Measurements from ENCODE around the gene ADAMTS12.

The ADAMTS12 gene

DNA sequence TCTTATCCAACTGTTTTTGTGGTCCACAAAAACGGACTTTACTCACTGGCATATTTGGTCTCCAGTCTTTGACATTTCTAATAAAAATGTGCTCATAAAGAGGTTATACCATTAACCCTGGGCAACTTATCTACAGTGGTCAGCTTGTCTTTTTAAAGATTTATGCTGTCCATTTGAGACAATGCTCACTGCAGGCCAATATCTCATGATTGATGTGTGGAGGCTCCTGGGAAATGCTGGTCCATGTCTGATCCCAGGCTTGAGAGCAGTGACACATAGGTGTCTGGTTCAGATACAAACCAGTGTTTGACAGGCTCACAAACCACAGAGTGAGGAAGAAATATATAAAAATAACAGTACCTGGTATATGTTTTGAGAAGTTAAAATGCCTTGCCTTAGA lies 270.3 kb downstream of the ADAMTS12 start:
- in situ Hi-C loops (cut with MboI; ENCODE audit: low sequenced_read_pairs), result no loop called here

DNA sequence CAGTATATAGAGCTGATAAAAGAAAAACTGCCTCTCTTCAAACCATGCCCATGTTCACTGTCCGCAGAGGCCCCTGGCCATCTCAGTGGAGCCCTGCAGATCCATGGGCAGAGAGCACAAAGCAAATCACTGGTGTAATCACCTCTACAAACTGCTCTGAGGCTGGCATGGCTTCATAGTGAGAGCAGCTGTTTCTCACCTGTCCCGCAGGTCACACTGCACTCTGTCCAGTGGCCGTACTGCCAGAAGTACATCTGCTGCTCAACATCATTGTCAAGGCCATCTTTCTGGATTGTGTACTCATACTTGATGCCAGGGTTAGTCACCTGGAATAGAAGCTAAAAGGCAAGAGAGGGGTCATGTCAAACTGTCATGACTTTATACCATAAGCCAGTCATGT lies 277.8 kb downstream of the ADAMTS12 start:
- in situ Hi-C loops (cut with MboI; ENCODE audit: low sequenced_read_pairs), result no loop called here

DNA sequence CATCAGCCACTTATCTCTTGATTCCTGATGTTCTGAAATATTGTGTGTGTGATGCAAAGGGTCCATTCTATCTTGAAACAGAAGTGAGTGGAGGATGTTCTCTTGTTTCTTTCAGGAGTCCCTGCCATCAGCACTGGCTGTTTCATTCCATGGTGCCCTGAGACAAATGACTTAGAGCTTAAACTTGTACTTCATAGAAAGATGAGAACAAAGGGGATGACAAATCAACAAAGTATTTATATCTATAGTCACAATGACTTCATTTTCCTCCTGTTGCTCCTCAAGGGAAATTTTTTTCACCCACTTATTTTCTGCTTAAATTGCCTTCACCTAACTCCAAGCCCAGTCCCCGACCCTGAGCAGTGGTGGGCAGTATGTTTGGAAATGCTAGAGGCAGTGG lies 279.4 kb downstream of the ADAMTS12 start:
- in situ Hi-C loops (cut with MboI; ENCODE audit: low sequenced_read_pairs), result no loop called here

DNA sequence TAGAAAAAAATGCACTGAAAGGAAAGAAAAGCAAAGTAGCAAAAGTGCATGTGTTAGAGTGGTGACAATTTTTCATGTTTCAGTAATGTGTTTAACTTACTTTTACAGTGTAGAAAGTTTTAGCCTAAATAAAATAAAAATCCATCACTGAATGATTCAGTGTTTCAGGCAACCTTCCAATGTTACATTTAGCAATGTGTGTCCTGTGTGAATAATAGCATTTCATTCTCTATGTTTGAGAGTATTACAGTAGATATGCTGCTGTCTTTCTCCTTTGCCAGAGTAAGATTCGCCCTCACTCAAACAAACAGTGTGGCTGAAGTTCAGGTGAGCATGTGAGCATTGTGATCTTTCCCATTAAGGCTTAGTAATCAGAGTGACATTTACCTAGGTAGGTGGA lies 279.9 kb downstream of the ADAMTS12 start:
- in situ Hi-C loops (cut with MboI; ENCODE audit: low sequenced_read_pairs), result no loop called here

DNA sequence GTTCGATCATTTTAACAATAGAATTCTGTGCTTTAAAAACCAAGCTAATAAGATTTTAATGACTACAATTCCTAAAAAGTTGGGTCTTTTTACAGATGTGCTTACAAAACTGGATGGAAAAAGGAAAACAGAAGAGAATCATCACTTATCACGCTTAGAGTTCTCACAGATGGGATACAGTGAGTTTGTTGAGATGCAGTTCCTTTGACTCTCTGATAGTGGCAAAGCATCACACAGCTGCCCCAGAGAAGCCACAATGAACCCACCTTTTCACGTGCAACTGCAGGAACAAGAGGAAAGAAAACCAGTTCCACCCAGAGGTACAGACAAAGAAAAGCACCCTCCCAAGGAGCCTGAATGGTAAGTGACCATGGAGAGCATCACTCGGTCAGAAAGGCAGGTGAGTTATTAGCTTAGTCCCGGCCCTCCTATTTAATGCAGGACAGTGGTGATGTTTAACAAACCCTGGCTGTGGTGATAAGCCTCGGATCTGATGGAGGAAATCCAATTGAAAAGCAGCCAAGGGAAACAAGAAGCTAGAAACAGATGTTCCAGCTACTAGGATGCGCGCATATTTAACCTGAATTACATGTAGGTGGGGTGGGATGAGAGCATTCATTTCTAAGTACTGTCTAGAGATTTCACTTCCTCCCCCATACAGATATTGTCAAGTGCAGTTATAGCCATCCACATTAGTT lies 283.3 kb downstream of the ADAMTS12 start:
- in situ Hi-C loops (cut with MboI; ENCODE audit: low sequenced_read_pairs), result no loop called here

DNA sequence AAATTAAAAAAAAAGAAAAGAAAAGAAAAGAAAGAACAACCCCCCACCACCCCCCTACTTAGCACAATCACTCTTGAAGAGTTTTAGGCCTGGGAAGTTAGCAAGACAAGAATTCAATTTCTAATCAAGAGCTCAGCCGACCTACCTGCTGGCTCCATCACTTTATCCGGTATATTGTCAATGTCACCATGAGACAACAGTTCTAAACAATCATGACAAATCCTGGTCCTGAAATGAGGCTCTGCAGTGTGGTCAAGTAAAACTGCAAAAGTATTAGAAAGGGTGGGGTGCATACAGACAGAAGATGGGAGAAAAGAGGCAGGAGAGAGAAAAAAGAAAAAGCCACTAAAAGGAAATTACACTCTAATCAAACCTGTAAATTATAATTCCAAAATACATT lies 287.3 kb downstream of the ADAMTS12 start:
- in situ Hi-C loops (cut with MboI; ENCODE audit: low sequenced_read_pairs), result no loop called here

DNA sequence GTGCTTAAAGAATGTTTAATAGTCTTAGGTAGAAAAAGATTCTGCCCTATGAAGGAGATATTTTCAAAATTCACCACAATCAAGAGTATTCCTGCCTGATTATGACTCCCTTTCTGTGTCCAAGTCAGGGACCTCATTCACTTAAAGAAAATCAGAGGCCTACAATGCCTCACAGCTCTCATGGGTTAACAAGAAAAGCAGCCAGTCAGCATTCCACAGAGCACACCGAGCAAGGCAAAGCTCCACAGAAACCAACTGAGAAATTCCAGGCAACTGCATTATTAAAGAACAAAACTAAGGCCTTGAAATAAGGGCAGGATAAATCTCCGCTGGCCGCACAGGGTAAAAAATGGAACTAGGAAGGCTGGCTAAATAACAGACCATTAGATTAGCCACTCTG lies 289.9 kb downstream of the ADAMTS12 start:
- in situ Hi-C loops (cut with MboI; ENCODE audit: low sequenced_read_pairs), result no loop called here

DNA sequence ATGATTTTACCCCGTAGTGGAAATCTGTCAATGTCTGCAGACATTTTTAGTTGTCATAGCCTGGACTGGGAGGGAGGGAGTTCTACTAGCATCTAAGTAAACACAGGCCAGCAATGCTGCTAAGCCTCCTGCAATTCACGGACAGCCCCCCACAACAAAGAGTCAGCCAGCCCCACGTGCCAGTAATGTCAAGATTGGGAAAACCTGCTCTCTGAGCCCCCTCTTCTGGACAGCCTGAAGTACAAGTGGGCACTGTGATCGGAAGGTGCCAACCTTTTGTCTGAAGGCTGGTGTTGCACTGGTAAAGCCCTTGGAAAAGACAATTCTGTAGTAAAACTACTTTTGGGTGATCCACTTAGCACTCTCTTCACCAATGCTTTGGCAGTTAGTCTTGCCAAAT lies 296.5 kb downstream of the ADAMTS12 start:
- in situ Hi-C loops (cut with MboI; ENCODE audit: low sequenced_read_pairs), result no loop called here

DNA sequence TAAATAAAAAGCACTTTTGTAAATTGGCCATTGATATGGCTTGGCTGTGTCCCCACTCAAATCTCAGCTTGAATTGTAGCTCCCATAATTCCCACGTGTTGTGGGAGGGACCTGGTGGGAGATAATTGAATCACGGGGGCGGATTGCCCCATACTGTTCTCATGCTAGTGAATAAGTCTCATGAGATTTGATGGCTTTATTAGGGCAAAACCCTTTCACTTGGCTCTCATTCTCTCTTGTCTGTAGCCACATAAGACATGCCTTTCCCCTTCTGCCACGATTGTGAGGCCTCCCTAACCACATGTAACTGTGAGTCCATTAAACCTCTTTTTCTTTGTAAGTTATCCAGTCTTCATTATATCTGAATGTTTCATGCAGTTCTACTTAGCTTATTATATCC lies 297.8 kb downstream of the ADAMTS12 start:
- in situ Hi-C loops (cut with MboI; ENCODE audit: low sequenced_read_pairs), result no loop called here

DNA sequence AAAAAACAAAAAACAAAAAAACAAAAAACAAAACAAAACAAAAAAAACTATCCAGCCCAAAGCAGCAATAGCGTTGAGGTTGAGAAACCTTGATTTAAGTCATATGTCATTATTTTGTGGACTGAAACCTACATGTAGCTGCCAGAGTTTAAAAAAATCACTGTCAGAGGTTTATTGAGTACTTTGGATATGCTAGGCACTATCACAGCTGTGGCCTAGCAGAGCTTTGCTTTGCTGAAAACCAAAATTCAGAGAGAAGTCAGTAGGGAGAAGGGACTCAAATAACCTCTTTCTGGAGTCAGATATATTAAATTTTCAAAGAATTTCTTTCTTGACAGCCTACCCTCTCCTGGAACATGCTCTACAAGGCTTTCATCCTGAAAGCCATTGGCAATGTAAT lies 299.5 kb downstream of the ADAMTS12 start:
- in situ Hi-C loops (cut with MboI; ENCODE audit: low sequenced_read_pairs), result no loop called here

DNA sequence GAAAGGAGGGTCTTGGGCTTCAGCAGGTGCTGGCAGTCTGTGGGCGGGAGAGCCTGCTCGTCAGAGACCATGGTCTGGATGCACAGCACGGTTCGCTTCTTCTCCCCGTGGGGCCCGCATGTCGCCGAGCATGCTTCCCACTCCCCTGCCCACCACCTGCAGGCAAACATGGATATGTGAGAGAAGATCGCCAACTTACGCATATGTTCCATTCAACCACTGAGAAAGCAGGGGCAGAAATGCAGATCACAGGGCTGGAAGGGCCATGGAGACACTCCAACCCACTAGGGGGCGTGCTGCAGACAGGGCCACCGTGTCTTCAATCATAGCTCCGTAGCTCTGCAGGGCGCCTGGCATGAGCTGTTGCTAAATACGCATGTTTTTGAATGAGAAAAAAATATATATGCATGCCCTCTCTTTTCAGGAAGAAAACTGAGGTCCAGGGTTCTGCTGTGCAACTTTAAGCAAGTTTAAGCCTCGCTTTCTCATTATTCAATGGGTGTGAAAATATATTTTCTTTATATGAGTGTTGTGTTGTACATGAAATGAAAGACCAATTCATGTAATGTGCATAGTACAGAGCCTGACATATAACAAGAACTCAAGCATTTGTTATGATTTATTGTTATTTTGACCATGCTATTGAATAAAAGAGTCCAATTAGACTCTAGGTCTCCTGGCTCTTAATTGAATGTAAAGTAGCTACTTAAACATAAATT lies 303.0 kb downstream of the ADAMTS12 start:
- in situ Hi-C loops (cut with MboI; ENCODE audit: low sequenced_read_pairs), result no loop called here

DNA sequence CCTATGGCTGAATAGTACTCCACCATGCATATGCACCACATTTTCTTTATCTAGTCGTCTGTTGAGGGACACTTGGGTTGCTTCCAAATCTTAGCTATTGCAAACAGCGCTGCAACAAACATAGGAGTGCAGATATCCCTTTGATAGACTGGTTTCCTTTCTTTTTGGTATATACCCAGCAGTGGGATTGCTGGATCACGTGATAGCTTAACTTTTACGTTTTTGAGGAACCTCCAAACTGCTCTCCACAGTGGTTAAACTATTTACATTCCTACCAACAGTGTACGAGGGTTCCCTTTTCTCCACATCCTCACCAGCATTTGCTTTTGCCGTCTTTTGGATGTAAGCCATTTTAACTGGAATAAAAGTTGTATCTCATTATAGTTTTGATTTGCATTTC lies 308.5 kb downstream of the ADAMTS12 start:
- in situ Hi-C loops (cut with MboI; ENCODE audit: low sequenced_read_pairs), result no loop called here

DNA sequence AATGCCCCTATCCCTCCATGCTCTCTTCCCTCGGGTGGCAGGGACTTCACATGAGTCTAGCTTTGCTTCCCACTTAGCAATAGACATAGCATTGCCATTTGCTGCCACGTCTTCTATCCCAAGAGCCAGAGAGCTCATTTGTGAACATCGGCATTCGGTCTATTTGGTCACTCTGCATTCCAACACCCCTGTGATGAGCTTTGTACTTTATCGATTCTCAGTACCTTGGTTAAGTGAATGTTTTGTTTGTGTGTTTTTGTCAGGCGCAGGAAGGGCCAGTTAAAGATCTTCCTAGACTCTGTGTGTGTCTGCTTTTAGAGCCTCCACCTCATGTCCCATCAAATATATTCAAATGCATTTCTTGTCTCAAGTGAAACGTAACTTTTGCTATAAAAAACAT lies 309.4 kb downstream of the ADAMTS12 start:
- in situ Hi-C loops (cut with MboI; ENCODE audit: low sequenced_read_pairs), result no loop called here

DNA sequence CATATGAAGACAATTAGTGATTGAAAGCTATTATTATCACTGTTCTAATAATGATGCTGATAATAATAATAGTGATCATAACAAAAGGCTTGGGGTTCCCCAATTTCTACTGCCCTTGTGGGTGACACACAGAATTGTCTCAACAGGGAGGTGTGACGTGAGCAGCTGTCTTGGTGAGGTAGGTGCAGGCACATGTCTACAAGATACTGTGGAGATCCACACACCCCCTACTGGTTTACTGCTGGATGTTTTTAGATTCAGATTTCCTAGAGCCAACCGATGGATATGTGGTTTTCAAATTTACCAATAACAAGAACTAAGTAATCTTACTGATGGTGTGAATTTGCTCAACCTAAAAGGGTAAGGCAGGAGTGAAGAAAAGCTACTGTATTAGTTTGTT lies 312.0 kb downstream of the ADAMTS12 start:
- in situ Hi-C loops (cut with MboI; ENCODE audit: low sequenced_read_pairs), result no loop called here

DNA sequence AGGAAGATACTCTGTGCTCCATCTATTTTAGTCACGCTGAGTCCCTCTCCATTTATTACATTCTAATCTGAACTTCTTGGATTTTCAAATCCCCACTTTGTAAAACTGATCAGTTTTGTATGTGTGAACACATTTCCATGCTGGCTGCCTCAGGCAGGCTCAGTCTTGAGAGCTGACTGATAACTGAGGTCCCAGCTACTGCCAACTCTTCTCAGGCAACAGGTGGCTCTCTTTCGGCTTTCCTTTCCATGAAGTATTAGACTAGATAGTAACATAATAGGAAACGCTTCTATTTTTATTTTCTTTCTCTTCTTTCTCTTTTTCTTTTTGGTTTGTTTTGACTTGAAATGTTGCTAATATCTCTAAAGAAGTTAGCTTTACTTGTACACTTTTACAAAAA lies 312.6 kb downstream of the ADAMTS12 start:
- in situ Hi-C loops (cut with MboI; ENCODE audit: low sequenced_read_pairs), result no loop called here

DNA sequence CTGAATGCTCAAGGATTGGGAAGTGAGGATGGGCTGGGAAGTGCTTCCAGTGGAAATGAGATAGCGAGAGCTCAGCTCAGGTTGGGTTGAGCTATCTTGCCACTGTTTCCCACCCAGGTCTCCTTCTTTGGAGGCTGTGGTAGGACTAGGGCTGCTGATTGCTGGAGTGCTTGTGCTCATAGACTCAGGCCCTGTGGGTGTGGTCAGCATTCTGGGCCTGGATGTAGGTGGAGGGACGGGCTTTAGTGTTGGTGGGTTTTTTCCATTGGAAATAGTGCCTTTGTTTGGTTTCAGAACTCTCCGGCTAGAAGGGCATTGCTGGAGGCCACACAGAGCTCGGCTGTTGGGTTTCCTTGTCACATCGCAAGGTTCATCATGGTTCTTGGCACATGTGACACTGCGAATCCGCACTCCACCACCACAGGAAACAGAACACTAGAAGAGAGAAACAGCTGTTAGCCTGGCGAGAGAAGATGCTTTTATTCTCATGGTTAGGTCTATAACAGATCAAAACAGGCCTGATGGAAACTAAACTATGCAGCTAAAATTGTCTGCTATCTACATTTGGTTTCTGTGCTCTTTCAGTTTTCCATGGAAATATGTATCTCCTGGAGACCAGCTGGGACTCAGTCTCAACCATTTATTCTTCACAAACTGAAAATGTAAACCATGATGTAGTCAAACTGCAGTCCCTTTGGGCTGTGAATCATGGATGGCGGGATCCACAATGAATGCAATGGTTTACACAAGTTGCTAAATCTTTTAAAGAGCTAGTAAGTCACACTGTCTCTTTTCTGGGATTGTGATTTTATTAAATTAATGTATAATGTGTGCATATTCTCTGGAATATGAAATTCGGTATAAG lies 314.8 kb downstream of the ADAMTS12 start:
- in situ Hi-C loops (cut with MboI; ENCODE audit: low sequenced_read_pairs), result no loop called here

DNA sequence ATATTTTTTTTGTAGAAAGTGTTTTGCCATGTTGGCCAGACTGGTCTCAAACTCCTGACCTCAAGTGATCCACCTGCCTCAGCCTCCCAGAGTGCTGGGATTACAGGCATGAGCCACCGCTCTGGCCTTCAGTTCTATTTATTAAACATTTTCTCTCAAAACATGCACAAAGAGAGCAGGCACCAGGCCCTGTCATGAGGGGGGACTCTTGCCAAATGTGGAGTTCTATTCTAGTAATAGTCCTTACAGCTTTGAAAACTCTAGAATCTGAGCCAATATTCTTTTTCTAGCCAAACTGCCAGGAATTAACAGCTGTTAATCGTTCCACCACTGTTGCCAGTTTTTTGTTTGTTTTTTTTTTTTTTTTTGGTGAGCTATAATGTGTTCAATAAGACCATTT lies 326.5 kb downstream of the ADAMTS12 start:
- in situ Hi-C loops (cut with MboI; ENCODE audit: low sequenced_read_pairs), result no loop called here

DNA sequence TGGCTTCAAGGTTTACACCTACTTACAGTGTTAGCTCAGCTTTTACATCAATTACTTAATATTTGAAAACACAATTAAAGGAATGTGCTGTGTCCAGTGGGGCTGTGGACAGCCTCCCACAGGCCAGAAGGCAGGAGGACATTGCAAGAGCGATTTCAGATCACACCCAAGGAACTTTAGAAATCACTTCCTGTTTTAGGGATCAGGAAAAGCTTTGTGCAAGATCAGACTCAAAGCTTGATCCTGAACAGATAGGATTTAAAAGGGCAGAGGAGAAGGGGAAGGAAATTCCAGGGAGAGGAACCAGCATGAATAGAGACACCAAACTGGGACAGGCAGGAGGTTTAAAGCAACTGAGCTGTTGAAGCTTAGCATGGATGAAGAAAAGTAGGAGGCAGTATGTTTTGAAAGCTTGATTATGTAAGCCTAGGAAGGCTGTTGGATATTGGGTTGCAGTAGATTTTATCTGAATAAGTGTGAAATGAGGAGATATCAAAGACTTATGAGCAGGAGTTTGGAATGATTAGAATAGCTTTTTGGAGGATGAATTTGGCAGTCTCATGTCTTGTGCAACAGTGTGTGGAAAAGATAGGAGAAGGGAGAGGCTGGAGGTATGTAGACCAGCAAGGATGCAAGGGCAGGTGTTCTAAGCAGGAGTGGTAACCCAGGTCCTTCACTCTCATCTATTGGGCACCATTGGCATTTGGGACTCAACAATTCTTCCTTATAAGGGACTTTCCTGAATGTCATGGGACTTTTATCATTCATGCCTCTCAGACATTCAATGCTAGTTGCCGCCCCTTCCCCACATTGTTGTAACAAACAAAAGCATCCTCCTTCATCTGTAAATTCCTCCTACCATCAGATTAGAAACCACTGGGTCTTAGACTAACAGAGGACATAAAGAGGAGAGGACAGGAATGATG lies 327.5 kb downstream of the ADAMTS12 start:
- in situ Hi-C loops (cut with MboI; ENCODE audit: low sequenced_read_pairs), result no loop called here

DNA sequence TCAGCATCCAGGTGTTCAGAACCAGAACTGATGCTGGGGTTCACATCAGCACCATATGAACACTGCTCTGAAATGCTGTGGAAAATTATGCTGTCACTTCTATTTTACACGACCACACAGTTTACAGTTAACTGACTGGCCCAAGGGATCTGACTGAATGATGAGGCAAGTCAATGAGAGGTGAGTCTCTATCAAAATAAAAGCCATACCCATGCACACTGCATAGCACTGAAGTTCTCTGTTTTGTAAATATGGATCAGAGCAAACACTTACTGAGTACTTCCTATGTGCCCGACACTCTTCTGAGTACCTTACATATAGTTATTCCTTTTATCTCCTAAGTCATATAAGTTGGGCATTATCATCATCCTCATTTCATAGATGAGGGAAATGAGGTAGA lies 328.3 kb downstream of the ADAMTS12 start:
- in situ Hi-C loops (cut with MboI; ENCODE audit: low sequenced_read_pairs), result no loop called here

DNA sequence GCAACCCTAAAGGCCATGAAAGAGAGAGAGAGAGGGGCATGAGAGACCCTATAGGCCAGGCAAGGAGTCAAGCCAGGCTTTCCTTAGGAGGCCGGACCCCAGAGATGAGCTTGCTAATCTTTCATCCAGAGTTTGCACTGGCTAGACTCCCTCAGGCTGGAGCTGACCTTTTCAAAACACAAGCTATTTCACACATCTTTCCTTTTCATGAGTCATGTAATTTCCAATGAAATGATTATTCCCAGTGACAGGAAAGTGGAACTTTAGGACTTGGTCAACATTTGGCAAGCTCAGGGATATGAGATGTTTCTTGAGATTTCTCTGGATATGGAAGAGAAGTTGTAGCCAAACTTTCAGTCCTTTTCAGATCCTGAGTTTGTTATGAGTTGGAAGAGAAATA lies 333.3 kb downstream of the ADAMTS12 start:
- in situ Hi-C loops (cut with MboI; ENCODE audit: low sequenced_read_pairs), result no loop called here

DNA sequence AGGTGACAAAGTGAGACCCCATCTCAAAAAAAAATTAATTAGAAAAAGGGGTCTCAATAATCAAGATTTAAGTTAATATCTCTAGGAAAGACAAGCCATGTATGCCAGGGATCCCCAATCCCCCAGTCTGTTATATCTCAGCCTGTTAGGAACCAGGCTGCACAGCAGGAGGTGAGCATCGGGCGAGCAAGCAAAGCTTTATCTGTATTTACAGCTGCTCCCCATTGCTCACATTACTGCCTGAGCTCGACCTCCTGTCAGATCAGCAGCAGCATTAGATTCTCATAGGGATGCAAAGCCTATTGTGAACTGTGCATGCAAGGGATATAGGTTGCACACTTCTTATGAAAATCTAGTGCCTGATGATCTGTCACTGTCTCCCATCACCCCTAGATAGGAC lies 334.2 kb downstream of the ADAMTS12 start:
- in situ Hi-C loops (cut with MboI; ENCODE audit: low sequenced_read_pairs), result no loop called here

Data from hTERT RPE-1 (cell line).